GM19397 (cell line): ENCODE data around the gene SEPTIN14.
"Not testable (repeated sequence)": the region's sequence is repeated elsewhere in the genome, so short reads cannot be mapped to it uniquely, and the experiment has no call there.

ENCODE experiments used
- ATAC-seq: cut with Tn5 transposase; IDR thresholded peaks from one replicate; pipeline ENCODE4 v1.9.1; 2021; ENCODE audit warnings: mild to moderate bottlenecking, moderate library complexity; ENCODE audit not compliant: unreplicated experiment

Gene SEPTIN14

DNA sequence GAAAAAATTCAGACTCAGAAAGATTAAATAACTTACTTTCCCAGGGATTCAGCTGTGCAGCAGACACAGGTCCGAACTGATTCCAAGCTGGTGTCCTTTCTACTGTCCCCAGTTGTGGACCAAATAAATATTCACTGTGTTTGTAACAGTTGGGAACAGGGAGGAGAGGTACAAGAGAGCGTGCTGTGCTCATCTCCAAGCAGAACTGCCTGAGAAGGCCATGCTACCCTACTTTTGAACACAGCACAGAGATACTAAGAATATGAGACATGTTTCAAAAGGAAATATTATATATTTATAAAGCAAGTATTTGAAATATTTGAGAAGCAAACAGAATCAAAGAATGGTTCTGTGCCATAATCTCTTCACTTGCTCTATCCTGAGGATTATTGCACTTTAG is at the start of gene SEPTIN14:
SEPTIN14 (minus strand) TSS at position 101 of the 400 bp plus-strand sequence. CDS start 756 bp downstream, outside the sequence.
- not testable (repeated sequence) for ATAC-seq

DNA sequence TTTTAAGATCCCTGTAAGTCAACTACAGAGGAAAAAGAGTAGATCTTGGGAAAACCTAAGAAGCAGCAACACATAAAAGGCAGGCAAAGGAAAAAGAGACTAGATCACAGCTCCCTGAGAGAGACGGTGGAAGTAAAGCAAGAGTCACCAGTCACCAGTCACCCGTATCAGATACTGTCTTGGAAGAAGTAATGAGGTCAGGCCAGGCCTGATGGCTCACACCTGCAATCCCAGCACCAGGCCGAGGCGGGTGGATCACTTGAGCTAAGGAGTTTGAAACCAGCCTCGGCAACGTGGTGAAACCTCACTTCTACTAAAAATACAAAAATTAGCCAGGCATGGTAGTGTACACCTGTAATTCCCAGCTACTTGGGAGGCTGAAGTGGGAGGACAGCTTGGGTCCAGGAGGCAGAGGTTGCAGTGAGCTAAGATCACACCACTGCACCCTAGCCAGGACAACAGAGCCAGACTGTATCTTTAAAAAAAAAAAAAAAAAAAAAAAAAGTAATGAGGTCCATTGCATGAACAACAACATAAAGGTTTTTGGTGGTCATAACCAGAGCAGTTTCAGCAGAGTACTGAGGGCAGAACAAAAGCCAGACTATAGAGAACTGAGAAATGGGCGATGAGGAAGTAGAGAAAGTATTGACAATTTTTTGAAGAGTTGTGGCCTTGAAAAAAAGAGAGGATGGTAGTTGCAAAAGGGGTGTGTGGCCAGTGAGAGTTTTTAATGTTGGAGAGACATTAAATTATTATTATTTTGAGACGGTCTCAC is 41.6 kb upstream of the SEPTIN14 start:
- ATAC-seq, result peak; percentile 86

DNA sequence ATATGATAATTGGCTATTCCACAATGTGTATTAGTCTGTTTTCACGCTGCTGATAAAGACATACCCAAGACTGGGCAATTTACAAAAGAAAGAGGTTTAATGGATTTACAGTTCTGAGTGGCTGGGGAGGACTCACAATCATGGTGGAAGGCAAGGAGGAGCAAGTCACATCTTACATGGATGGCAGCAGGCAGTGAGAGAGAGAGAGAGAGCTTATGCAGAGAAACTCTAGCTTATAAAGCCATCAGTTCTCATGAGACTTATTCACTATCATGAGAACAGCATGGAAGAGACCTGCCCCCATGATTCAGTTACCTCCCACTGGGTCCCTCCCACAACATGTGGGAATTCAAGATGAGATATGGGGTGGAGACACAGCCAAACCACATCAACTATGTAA is 38.5 kb upstream of the SEPTIN14 start:
- not testable (repeated sequence) for ATAC-seq

DNA sequence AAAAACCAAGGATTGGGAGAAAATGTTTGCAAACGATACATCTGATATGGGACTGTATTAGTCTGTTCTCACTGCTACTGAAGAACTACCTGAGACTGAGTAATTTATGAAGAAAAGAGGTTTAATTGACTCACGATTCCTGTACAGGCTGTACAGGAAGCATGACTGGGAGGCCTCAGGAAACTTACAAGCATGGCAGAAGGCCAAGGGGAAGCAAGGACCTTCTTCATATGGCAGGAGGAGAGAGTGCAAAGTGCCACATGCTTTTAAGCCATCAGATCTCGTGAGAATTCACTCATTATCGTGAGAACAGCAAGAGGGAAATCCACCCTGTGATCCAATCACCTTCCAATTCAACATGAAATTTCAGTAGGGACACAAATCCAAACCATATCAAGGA is 35.7 kb upstream of the SEPTIN14 start:
- no peak for ATAC-seq

DNA sequence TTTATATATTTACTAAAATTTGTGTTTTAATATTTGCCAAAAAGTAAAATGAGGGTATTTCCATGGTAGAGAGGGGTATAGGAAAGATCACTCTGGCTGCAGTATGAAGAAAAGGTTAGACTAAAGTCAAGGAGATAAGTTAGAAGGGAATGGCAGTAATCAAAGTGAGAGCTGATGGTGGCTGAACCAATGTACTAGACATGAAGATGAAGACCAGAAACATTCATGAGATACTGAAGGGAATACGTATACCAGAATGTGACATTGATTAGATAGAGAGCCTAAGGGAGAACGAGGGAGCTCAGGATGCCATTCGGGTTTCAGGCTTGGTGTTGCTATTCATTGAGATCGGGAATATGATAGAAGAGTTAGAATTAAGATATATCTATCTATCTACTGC is 32.5 kb upstream of the SEPTIN14 start:
- no peak for ATAC-seq

DNA sequence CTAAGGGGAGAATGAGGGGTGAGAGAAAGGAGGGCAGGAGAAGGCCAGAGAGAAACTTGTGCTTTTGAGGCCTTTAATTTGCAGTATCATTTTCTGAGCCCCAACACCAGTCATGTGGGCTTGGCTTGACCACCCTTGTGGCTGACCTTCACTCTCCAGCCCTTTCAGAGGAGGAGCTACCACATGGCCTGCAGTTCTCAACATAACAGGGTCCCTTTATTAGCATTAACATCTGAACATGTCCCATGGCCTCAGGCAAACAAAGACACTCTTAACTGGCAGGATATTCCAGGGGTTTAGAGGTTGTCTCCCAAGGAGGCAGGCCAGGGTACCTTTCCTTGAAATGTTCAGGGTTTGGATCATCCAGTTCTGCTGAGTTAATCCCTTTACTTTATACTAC is 31.4 kb upstream of the SEPTIN14 start:
- no peak for ATAC-seq

DNA sequence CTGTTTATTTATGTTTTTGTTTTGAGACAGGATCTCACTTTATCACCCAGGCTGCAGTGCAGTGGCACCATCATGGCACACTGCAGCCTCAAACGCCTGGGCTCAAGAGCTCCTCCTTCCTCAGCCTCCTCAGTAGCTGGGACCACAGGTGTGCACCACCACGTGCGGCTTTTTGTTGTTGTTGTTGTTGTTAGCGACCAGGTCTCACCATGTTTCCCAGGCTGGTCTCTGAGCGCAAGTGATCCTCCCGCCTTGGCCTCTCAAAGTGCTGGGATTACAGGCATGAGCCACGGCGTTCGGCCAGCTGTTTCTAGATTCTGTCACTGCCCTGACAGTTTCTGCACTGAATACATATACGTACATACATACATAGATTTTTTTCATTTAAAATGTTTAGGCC is 25.8 kb upstream of the SEPTIN14 start:
- not testable (repeated sequence) for ATAC-seq

DNA sequence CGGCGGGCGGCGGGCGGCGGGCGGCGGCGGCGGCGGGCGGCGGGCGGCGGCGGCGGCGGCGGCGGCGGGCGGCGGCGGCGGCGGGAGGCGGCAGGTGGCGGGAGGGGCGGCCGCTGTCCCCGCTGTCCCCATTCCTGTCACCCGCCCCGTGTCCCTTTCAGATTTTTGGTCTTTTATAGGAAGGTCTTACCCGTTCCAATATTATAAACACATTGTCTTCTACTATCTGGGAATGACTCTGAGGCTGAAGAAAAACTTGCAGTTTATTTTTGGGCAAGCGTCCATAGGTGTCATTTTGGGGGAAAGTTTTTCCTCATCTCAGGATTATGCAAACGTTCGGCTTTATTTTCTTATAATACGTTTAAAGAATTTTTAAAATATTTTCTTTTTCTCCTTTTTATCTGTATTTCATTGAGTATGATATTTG is 25.3 kb upstream of the SEPTIN14 start:
- ATAC-seq, result no peak

DNA sequence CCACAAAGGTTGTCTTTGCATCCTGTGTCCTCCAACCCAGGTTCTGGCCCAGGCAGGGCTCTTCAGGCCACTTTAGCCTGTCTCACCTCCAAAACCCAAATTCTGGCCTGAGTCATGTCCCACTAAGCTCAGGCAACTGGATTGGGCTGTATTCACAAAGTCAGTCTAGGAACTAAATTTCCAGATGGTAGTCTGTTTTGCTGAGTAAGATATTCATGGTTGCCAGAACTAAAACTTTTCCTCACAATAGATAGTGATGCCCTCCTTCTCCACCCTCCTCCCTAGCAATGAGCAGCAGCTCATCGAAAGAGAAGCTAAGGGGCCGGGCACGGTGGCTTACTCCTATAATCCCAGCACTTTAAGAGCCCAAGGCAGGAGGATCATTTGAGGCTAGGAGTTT is 21.8 kb upstream of the SEPTIN14 start:
- ATAC-seq, result no peak

DNA sequence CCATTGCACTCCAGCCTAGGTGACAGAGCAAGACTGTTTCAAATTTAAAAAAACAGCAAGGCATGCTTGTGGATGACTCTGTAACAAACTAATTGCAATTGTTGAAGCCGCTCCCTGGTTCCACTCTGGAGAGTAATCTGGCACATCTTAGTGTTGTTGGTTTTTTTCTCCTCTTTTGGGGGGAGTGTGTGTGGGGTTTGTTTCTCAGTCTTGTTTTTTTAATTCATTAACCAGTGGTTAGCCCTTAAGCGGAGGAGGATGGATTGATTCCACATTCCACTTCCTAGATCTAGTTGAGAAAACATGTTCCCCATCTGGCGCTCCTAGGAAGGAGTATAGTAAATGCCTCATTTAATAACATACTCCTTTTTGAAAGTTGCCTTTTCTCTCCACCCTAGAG is 16.1 kb upstream of the SEPTIN14 start:
- no peak for ATAC-seq

DNA sequence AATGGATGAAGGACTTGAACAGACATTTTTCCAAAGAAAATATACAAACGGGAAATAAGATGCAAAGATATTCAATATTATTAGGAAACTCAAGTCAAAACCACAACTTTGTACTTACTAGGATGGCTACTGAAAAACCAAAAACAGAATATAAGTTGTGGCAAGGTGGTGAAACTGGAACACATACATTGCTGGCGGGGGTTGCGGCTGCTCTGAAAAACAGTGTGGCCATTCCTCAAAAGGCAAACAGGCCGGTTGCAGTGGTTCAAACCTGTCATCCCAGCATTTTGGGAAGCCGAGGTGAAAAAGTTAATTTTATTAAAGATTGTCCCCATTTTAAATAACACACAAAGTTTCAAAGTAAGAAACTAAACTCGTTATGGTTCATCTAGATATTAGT is 14.8 kb upstream of the SEPTIN14 start:
- no peak for ATAC-seq

DNA sequence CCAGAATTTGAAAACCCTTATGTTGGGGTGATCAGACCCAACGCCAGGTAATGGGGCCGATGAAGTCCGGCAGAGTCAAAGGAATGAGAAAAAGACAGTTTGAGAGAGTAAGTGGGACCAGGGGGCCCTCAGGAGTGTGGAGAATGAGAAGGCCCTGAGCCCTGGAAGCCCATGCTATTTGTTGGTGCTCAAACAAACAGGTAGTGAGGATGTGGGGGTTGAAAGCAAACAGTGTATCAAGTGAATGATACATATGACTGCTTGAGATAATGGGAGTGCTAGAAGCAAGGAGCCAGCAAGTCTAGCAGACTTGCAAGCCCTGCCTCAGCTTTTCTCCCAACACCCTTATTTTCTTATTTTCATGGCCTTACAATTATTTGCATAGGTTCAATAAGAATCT is 11.2 kb upstream of the SEPTIN14 start:
- no peak for ATAC-seq

DNA sequence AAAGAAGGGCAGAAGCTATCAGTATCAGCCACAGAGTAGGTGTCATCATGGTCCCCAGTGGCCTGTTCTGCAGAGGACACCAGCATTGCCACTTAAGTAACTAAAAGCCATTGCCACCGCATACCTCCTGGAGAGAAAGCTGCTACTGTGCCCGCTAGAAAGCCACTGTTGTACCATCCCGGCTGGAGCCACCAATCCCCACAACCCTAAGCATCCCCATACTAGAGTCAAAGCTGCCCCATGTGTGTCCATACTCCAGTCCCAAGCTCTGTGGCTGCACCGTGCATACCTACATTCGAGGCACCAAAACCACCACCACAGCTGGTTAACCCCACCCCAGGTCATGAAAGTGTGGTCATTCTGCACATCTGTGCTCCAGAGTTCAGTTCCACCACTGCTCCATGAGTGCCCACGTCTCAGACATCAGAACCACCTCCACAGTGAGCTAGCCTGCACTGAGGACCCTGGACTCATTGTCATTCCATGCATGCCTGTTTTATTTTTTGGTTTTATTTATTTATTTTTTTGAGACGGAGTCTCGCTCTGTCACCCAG is 9.5 kb upstream of the SEPTIN14 start:
- no peak for ATAC-seq

DNA sequence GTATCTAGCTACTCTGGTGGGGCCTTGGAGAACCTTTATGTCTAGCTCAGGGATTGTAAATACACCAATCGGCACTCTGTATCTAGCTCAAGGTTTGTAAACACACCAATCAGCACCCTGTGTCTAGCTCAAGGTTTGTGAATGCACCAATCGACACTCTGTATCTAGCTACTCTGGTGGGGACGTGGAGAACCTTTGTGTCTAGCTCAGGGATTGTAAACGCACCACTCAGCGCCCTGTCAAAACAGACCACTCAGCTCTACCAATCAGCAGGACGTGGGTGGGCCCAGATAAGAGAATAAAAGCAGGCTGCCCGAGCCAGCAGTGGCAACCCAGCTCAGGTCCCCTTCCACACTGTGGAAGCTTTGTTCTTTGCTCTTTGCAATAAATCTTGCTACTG is 6.4 kb upstream of the SEPTIN14 start:
- ATAC-seq, result not testable (repeated sequence)

DNA sequence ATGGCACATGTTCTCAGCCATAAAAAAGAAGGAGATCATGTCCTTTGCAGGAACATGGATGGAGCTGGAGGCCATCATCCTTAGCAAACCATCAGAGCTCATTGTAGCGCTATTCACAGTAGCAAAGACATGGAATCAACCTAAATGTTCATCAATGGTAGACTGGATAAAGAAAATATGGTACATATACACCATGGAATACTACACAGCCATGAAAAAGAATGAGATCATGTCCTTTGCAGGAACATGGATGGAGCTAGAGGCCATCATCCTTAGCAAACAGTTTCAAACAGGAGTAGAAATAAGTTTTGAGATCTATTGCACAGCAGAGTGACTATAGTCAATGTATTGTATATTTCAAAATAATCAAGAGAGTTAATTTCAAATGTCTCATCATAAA is 17.4 kb downstream of the SEPTIN14 start:
- not testable (repeated sequence) for ATAC-seq

DNA sequence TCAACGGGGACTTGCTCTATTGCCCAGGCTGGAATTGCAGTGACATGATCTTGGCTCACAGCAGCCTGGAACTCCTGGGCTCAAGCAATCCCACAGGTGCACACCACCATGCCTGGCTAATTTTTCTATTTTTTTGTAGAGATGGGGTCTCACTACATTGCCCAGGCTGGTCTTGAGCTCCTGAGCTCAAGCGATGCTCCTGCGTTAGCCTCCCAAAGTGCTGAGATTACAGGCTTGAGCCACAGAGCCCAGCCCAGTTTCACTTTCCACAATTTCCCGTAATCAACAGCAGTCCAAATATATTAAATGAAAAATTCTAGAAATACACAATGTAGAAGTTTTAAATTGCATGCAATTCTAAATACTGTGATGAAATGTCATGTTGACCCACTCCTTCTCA is 24.0 kb downstream of the SEPTIN14 start:
- ATAC-seq, result no peak

DNA sequence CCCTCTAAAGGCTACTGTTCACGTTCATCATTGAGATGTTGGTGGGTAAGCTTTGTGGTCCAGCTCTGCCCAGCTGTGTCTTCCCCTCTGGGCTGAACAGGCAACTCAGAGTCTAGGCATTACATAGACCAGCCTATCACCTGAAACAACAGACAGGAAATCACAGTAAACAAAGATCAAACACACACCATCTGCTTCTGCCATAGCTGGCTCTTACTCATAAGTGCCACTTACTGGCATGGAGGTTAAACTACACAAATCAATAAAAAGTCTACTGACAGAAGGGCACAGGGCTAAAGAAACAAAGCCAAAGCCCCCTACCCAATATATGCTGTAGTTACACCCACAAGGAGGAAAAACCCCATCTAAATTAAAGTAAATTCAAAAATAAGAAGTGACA is 35.0 kb downstream of the SEPTIN14 start:
- ATAC-seq, result no peak

DNA sequence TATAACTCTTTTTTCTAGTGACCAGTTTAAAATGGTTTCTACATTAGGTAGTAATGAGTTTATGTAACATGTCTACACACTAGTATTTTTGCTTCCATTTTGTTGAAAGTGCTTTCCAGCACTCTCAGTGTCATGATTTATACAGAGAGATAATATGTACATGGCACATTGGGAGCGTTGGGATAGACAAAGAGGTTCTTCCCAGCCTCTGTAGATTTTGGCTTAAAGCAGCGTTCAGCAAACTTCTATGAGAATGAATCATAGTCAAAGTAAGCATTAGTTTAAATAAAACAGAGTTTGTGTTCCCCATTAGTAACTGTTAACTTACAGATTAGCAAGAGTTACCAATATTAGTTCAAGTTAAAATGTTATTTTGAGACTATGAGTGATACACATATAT is 43.9 kb downstream of the SEPTIN14 start:
- no peak for ATAC-seq

DNA sequence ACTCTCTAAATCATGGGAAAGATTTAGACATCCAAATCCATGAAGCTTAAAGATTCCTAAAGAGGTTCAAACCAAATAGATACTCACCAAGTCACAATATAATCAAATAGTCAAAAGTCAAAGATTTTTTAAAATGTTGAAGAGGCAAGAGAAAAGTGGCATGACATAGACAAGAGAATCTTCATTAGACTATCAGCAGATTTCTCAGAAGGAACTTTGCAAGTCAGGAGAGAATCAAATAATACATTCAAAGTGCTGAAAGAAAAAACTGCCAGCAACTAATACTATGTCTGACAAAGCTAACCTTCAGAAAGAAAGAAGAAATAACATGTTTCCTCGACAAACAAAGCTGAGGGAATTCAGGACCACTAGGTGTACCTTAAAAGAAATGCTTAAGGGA is 65.3 kb downstream of the SEPTIN14 start:
- ATAC-seq, result not testable (repeated sequence)

DNA sequence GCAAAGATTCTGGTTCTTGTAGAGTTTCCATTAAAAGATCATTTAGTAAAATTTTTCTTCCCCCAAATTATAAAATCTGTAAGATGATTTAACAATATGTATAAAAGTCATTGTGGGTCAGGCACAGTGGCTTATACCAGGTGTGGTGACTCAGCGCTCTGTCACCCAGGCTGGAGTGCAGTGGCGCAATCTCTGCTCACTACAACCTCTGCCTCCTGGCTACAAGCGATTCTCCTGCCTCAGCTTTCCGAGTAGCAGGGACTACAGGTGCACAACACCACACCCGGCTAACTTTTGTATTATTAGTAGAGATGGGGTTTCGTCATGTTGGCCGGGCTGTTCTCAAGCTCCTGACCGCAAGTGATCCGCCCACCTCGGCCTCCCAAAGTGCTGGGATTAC is 68.0 kb downstream of the SEPTIN14 start:
- ATAC-seq, result no peak

DNA sequence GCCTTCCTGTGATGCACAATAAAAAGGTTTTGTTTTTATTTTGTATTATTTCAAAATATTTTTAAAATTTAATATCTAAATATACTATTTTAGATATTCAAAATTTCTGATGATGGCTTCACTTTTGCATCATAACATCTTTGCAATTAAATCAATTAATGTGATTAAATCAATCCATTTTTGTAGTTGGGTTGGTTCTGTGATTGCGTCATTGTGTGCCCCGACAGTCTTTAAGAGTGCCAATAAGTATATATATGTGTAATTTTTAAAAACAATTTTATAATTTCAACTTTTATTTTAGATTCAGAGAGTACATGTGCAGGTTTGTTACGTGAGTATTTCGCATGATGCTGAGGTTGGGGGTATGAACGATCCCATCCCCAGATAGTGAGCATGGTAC is 70.5 kb downstream of the SEPTIN14 start:
- ATAC-seq, result no peak

DNA sequence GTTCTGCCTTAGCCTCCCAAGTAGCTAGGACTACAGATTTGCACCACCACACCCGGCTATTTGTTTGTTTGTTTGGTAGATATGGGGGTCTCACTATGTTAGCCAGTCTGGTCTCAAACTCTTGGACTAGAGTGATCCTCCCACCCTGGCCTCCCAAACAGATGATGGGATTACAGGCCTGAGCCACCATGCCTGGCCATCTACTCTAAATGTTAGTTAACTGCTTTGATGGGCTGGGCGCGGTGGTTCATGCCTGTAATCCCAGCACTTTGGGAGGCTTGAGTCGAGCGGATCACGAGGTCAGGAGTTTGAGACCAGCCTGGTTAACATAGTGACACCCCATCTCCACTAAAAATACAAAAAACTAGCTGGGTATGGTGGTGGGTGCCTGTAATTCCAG is 74.8 kb downstream of the SEPTIN14 start:
- no peak for ATAC-seq

DNA sequence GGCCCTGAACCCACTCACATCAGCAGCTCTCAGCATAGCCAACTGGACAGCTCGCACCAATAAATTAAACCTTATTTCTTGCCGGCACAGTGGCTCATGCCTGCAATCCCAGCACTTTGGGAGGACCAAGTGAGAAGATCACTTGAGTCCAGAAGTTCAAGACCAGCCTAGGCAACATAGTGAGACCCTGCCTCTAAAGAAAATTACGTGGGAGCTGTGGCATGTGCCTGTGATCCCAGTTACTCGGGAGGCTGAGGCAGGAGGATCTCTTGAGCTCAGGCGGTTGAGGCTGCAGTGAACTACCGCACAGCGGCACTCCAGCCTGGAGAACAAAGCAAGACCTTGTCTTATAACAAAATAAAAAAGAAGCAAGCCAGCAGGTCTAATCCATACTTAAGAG is 75.7 kb downstream of the SEPTIN14 start:
- ATAC-seq, result no peak
